Activated CD4-positive, alpha-beta T cell treated with anti-CD3 and anti-CD28 coated beads, Interleukin-2, amount 50 U/mL, for 48 hours (primary cell): Measurements from ENCODE around the gene ARL16.

Experiments used
- DNase-seq, 2 experiments: peaks; one replicate each; pipeline ENCODE4 v3.0.0-alpha.2; 2020

Gene ARL16

GRCh38 chr17:81641825-81642489 is 41.6 kb downstream of the ARL16 start:
- no peak for DNase-seq

GRCh38 chr17:81640011-81640410 is 43.6 kb downstream of the ARL16 start:
- no peak for DNase-seq

- no peak for DNase-seq
Measured at GRCh38 chr17:81638683-81639082, 44.9 kb downstream of the ARL16 start.

- peak; percentile 84 to 87 for DNase-seq
Measured at GRCh38 chr17:81636505-81637288, 46.9 kb downstream of the ARL16 start, which contains the start of the genes NPLOC4 and TSPAN10. Gene NPLOC4 (minus strand): TSS chr17:81637112. CDS start chr17:81636930, 182 bp downstream. Gene TSPAN10 (plus strand): TSS chr17:81637196. CDS start chr17:81642413, 5,217 bp downstream.

GRCh38 chr17:81635973-81636504 is 47.6 kb downstream of the ARL16 start:
- DNase-seq, result no peak

- DNase-seq, result no peak
Measured at GRCh38 chr17:81635431-81635830, 48.2 kb downstream of the ARL16 start.

GRCh38 chr17:81631482-81631881 is 52.1 kb downstream of the ARL16 start:
- no peak for DNase-seq
